ENCODE measurements around the gene SPAG4.

Gene SPAG4

GRCh38 chr20:35653430-35653734 lies 37.8 kb downstream of the SPAG4 start:
- no peaks in the 10 kb centered on the region for H3K9me3 ChIP-seq

GRCh38 chr20:35653893-35654292 lies 38.3 kb downstream of the SPAG4 start:
- Histone ChIP-seq H3K4me1 (ENCODE audit: control insufficient read depth in 1 of 2, insufficient read depth in 1 of 2, low read depth in 1 of 2, low read length in 1 of 2) (peaks cover 0 to 2% of the 10 kb centered on the region in 2 experiments), H3K27ac (no peak overlapping the region), H3K4me3 (ENCODE audit: low read depth in 1 of 2, low read length in 1 of 2) (no peak overlapping the region), H3K9me3 (no peaks in the 10 kb centered on the region), H3K27me3 (no peaks in the 10 kb centered on the region), H3K36me3 (peaks cover 42% of the 10 kb centered on the region)
- TF ChIP-seq, protein P1, sequence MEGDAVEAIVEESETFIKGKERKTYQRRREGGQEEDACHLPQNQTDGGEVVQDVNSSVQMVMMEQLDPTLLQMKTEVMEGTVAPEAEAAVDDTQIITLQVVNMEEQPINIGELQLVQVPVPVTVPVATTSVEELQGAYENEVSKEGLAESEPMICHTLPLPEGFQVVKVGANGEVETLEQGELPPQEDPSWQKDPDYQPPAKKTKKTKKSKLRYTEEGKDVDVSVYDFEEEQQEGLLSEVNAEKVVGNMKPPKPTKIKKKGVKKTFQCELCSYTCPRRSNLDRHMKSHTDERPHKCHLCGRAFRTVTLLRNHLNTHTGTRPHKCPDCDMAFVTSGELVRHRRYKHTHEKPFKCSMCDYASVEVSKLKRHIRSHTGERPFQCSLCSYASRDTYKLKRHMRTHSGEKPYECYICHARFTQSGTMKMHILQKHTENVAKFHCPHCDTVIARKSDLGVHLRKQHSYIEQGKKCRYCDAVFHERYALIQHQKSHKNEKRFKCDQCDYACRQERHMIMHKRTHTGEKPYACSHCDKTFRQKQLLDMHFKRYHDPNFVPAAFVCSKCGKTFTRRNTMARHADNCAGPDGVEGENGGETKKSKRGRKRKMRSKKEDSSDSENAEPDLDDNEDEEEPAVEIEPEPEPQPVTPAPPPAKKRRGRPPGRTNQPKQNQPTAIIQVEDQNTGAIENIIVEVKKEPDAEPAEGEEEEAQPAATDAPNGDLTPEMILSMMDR (IDR thresholded peaks at IDR 0.05) = no peak

More at GRCh38 chr20:35653430-35653734, 37.8 kb downstream of the SPAG4 start:
- TF ChIP-seq, protein P1 (IDR thresholded peaks at IDR 0.05) = no peak
- Histone ChIP-seq H3K27ac (no peak overlapping the region), H3K27me3 (no peaks in the 10 kb centered on the region), H3K36me3 (peaks cover 42% of the 10 kb centered on the region), H3K4me3 (ENCODE audit: low read depth in 1 of 2, low read length in 1 of 2) (no peak overlapping the region), H3K4me1 (ENCODE audit: control insufficient read depth in 1 of 2, insufficient read depth in 1 of 2, low read depth in 1 of 2, low read length in 1 of 2) (no peaks in the 10 kb centered on the region)

DNA sequence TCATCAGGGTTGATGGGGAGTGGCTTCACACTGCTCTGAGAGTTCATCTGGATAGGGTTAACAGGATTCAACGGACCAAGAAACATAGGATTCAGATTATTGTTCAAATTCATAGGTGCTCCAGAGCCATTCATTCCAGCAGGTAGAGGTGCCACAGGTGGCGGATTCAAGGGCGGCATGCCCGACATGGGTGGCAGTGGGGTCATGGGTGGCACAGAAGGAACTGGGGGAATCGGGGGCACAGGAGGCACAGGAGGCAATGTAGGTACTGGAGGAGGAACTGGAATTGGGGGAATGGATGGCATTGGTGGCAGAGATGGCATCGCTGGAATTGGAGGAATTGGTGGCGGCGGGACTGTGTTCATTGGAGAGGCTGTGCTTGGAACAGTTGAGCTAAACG lies 38.8 kb downstream of the SPAG4 start:
- Histone ChIP-seq H3K4me3 (ENCODE audit: low read depth in 1 of 2, low read length in 1 of 2) (no peak overlapping the region), H3K27me3 (no peaks in the 10 kb centered on the region), H3K36me3 (peaks cover 42% of the 10 kb centered on the region), H3K4me1 (ENCODE audit: control insufficient read depth in 1 of 2, insufficient read depth in 1 of 2, low read depth in 1 of 2, low read length in 1 of 2) (peaks cover 3% of the 10 kb centered on the region in 2 experiments), H3K27ac (no peak overlapping the region), H3K9me3 (no peaks in the 10 kb centered on the region)
- TF ChIP-seq, protein P1 (IDR thresholded peaks at IDR 0.05) = no peak

DNA sequence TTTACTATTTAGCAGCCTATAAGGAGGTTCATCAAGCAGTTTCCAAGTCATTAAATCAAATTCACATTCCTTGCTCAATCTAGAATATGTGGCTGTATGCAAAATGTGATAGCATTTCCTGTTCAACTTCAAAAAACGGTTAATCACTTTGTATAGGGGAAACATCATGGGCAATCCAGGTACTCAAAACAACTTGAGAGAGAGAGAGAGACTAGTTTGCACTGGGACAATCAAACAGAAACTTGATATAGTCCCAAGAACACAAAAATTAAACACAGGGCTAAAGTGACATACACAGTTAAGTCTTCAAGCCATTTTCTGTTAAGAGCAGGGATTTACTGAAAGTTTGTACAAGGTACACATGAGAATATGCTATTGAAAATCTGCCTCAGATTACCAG lies 41.6 kb downstream of the SPAG4 start:
- peaks cover 29 to 31% of the 10 kb centered on the region in 2 experiments for H3K4me1 ChIP-seq (ENCODE audit: control insufficient read depth in 1 of 2, insufficient read depth in 1 of 2, low read depth in 1 of 2, low read length in 1 of 2)
- TF ChIP-seq, protein P1 (IDR thresholded peaks at IDR 0.05) = no peak
- no peak overlapping the region for H3K4me3 ChIP-seq (ENCODE audit: low read depth in 1 of 2, low read length in 1 of 2)
- peak overlapping the region; percentile 0 for H3K27ac ChIP-seq
- H3K9me3 ChIP-seq = no peaks in the 10 kb centered on the region
- H3K36me3 ChIP-seq = peaks cover 29% of the 10 kb centered on the region
- no peaks in the 10 kb centered on the region for H3K27me3 ChIP-seq

DNA sequence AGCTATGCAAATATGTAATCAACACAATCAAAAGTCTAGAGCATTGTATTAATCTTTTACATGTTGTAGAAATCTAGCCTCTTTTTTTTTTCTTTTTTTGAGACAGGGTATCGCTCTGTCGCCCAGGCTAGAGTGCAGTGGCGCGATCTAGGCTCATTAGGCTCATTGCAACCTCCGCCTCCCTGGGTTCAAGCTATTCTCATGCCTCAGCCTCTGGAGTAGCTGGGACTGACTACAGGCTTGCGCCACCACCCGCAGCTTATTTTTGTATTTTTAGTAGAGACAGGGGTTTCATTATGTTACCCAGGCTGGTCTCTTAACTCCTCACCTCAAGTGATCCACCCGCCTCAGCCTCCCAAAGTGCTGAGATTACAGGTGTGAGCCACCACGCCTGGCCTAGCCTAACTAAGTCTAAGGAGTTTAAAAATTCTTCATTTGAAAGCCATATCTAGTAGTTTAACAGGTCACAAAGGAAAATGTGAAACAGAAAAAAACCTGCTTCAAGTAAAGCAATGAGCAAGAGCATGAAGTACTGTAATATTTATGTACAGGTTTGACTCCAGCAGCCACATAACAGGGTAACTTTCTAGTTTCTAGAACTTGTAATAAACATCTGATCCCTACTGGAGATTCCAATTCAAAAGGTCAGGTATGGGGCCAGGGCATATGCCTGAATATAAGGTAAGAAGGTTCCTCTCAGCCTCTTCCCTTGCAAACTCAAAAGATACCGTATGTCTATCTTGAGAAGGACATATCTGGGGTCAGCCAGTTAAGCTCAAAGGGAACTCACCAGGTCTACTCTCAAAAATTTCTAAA lies 44.7 kb downstream of the SPAG4 start:
- Histone ChIP-seq H3K4me1 (ENCODE audit: control insufficient read depth in 1 of 2, insufficient read depth in 1 of 2, low read depth in 1 of 2, low read length in 1 of 2) (peaks cover 53 to 57% of the 10 kb centered on the region in 2 experiments), H3K36me3 (no peaks in the 10 kb centered on the region), H3K27ac (peak overlapping the region; percentile 97), H3K4me3 (ENCODE audit: low read depth in 1 of 2, low read length in 1 of 2) (no peak overlapping the region), H3K27me3 (no peaks in the 10 kb centered on the region), H3K9me3 (no peaks in the 10 kb centered on the region)
- TF ChIP-seq, protein P1 (IDR thresholded peaks at IDR 0.05) = no peak
